WERI-Rb-1 (cell line): Measurements from ENCODE around the gene DUSP22.

Experiments used
- DNase-seq: peaks from one replicate; pipeline ENCODE4 v3.0.0-alpha.2; 2020
- H3K27ac ChIP-seq: fragments of 250-450 bp; sonication (Bioruptor Pico); 2 replicates; pipeline ENCODE4 v1.5.1; 2020; ENCODE audit warnings: mild to moderate bottlenecking, moderate library complexity
- H3K27me3 ChIP-seq: fragments of 250-450 bp; sonication (Bioruptor Pico); 2 replicates; pipeline ENCODE4 v1.5.1; 2021; ENCODE audit warnings: mild to moderate bottlenecking, low read depth, moderate library complexity; ENCODE audit not compliant: insufficient read depth, severe bottlenecking
- H3K36me3 ChIP-seq: fragments of 250-450 bp; sonication (Bioruptor Pico); 2 replicates; pipeline ENCODE4 v1.5.1; 2020; ENCODE audit warnings: mild to moderate bottlenecking, moderate library complexity
- H3K4me3 ChIP-seq: 2 replicates; pipeline ENCODE4 v1.5.1; 2011; ENCODE audit warnings: low read depth, mild to moderate bottlenecking, control low read depth, low read length
- H3K9me3 ChIP-seq: fragments of 250-450 bp; sonication (Bioruptor Pico); 2 replicates; pipeline ENCODE4 v1.5.1; 2021; ENCODE audit warnings: mild to moderate bottlenecking, moderate library complexity; ENCODE audit not compliant: severe bottlenecking
- TF ChIP-seq, protein P1 (sequence below): IDR thresholded peaks from 2 replicates; pipeline ENCODE4 v1.5.1; 2011; ENCODE audit warnings: low read depth, mild to moderate bottlenecking, control low read depth, inconsistent platforms, low read length

DUSP22 gene

DNA sequence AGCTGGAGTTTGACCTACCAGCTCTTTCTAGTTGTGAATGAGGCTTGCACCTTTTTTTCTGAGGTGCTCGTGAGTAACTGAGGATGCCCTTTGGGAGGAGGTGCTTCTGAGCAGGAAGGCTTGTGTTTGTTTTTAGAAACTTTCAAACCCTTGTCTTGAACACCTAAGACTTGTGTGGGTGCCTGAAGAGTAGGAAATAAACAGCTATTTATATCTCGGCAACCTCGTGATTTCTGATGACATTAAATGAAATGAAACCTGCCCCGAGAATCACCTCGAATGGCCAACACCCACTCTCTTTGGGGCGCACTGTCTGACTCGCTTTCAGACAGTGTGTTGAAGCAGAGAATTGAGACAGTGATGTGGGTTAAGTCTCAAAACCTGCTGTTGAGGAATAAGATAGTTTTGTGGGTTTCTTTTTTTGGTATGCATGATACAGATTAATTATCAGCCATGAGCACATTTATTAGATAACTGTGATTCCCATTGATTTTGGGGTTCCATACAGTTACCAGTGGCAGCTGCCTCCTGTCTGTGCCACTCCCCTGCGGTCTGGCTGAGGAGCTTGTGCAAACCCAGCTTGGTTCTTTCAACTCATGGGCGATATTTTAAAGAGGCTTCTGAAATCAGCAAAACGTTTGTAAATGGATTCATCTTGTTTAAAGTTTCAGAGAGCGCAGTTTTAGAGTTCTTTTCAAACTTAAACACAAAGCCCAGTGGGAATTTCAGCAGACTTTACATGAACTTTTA is 107.7 kb downstream of the DUSP22 start:
- H3K27me3 ChIP-seq, result peaks cover 53% of the 10 kb centered on the region
- no peak for DNase-seq
- peaks cover 17% of the 10 kb centered on the region for H3K9me3 ChIP-seq
- H3K36me3 ChIP-seq, result no peaks in the 10 kb centered on the region
- no peak overlapping the region for H3K27ac ChIP-seq
- H3K4me3 ChIP-seq, result no peak overlapping the region
- TF ChIP-seq, protein P1, sequence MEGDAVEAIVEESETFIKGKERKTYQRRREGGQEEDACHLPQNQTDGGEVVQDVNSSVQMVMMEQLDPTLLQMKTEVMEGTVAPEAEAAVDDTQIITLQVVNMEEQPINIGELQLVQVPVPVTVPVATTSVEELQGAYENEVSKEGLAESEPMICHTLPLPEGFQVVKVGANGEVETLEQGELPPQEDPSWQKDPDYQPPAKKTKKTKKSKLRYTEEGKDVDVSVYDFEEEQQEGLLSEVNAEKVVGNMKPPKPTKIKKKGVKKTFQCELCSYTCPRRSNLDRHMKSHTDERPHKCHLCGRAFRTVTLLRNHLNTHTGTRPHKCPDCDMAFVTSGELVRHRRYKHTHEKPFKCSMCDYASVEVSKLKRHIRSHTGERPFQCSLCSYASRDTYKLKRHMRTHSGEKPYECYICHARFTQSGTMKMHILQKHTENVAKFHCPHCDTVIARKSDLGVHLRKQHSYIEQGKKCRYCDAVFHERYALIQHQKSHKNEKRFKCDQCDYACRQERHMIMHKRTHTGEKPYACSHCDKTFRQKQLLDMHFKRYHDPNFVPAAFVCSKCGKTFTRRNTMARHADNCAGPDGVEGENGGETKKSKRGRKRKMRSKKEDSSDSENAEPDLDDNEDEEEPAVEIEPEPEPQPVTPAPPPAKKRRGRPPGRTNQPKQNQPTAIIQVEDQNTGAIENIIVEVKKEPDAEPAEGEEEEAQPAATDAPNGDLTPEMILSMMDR, result no peak

DNA sequence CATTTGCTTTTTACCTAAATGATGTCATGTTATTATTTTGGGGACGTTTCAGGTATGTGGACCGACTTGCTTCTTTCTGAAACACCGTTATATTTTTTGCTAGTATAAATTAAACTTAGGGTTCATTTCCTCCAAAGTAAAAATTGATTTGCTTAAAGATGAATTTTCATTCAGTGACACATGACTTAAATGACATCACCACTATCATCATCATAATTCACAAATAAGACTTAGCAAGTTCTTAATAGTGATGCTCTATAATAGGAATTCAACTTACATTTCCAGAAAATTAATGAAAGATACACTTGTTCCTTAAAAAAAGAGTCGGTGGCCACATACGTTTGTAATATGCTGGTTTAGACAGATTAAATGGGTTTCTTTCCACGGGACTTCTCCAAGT is 108.5 kb downstream of the DUSP22 start:
- TF ChIP-seq, protein P1, result no peak
- no peaks in the 10 kb centered on the region for H3K36me3 ChIP-seq
- H3K27me3 ChIP-seq, result peaks cover 45% of the 10 kb centered on the region
- peaks cover 24% of the 10 kb centered on the region for H3K9me3 ChIP-seq
- no peak overlapping the region for H3K4me3 ChIP-seq
- no peak overlapping the region for H3K27ac ChIP-seq
- DNase-seq, result no peak
